ENCODE results near the gene LARGE1.

Gene LARGE1

DNA sequence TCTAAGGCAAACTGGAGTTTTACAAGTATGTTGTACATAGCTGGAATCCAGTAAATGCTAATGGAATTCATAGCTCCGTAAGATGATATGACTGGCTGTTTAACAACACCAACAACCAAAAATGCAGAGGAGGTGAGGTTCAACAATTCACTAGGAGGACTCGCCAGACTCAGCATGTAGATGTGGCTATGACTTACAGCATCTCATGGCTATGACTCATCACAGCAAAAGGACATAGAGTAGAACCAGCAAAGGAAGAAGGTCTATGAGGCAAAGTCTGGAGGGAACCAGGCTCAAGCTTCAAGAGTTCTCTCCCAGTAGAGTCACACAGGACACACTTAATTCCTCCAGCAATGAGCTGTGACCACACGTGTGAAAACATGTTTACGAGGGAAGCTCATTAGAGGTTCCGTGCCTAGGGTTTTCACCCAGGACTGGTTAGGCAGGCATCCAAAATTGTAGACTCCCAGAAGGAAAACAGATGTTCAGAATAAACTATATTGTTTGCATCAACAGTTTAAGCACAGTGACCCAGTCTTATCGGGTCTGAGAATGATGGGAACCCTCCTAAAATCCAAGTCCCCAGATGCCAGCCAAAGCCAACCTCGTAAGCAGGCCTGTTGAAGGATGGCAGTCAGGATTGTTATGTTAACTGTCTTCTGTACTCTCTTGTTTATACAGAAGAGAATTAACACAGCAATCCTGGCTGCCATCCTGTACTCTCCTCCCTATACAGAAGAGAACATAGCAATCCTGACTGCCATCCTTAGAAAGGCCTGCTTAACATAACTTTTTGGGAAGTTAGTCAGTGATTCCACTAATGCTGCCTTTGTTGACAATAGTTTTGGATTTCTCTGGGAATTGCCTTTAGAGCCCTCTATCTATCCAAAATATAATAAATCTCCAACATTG lies 116.6 kb downstream of the LARGE1 start:
- H3K4me3 ChIP-seq (ENCODE audit: low read length): no peak overlapping the region
- no peak for DNase-seq (ENCODE audit: low read depth)
- TF ChIP-seq, protein P1, sequence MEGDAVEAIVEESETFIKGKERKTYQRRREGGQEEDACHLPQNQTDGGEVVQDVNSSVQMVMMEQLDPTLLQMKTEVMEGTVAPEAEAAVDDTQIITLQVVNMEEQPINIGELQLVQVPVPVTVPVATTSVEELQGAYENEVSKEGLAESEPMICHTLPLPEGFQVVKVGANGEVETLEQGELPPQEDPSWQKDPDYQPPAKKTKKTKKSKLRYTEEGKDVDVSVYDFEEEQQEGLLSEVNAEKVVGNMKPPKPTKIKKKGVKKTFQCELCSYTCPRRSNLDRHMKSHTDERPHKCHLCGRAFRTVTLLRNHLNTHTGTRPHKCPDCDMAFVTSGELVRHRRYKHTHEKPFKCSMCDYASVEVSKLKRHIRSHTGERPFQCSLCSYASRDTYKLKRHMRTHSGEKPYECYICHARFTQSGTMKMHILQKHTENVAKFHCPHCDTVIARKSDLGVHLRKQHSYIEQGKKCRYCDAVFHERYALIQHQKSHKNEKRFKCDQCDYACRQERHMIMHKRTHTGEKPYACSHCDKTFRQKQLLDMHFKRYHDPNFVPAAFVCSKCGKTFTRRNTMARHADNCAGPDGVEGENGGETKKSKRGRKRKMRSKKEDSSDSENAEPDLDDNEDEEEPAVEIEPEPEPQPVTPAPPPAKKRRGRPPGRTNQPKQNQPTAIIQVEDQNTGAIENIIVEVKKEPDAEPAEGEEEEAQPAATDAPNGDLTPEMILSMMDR (IDR thresholded peaks at IDR 0.05; ENCODE audit: insufficient read depth, low read depth, low read length, missing control alignments): no peak

DNA sequence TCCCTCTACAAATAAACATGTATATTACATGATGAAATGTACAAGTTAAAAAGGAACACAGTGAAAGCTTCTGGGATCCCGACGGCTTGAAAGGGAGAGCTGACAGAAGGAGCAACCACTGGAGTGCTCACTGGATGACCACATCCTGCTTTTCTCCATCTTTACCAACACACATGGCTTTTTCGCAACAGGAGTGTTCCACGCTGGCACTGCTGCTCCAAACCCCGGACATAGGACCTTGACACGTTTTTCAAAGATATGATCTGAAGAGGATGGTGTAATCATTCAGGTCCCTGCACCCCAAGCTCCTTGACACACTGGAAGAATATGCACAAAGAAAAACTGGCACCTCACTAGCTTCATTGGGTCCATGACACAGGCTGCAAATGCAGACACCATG lies 121.9 kb downstream of the LARGE1 start:
- no peak for DNase-seq (ENCODE audit: low read depth)
- no peak overlapping the region for H3K4me3 ChIP-seq (ENCODE audit: low read length)
- TF ChIP-seq, protein P1 (IDR thresholded peaks at IDR 0.05; ENCODE audit: insufficient read depth, low read depth, low read length, missing control alignments): no peak

DNA sequence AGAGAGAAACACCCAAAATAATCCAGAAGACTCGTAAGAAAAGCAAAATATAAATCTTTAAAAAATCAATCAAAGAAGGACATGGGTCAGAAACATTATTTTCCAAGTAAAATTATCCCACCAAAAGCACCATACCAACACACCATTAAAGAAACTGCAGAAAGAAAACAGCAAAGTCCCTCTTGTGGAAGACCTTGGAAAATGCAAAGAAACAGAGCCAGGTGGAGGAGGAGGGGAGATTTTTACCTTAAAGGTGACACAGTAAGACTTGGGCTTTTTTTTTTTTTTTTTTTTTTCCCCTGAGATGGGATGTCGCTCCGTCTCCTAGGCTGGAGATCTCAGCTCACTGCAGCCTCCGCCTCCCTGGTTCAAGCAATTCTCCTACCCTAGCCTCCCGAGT lies 123.8 kb downstream of the LARGE1 start:
- H3K4me3 ChIP-seq (ENCODE audit: low read length): no peak overlapping the region
- TF ChIP-seq, protein P1 (IDR thresholded peaks at IDR 0.05; ENCODE audit: insufficient read depth, low read depth, low read length, missing control alignments): no peak
- no peak for DNase-seq (ENCODE audit: low read depth)

DNA sequence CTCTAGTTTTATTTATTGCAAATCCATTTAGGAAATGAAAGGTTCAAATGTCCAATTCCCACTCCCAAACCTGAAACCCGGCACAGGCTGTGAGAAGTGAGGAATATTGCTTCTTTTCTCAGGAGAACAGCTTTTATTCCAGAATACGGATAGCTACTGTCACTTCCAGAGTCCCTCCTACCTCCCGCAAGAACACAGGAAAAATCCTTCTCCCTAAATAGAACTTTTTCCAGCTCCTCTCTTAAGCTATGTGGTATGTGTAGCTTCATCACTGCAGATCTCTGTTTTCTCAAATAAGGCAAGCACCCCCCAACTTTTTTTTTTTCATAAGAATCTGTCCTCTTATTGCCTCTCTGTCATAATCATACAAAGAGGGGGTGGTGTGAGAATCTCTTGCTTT lies 126.8 kb downstream of the LARGE1 start:
- no peak for DNase-seq (ENCODE audit: low read depth)
- TF ChIP-seq, protein P1 (IDR thresholded peaks at IDR 0.05; ENCODE audit: insufficient read depth, low read depth, low read length, missing control alignments): no peak
- no peak overlapping the region for H3K4me3 ChIP-seq (ENCODE audit: low read length)

DNA sequence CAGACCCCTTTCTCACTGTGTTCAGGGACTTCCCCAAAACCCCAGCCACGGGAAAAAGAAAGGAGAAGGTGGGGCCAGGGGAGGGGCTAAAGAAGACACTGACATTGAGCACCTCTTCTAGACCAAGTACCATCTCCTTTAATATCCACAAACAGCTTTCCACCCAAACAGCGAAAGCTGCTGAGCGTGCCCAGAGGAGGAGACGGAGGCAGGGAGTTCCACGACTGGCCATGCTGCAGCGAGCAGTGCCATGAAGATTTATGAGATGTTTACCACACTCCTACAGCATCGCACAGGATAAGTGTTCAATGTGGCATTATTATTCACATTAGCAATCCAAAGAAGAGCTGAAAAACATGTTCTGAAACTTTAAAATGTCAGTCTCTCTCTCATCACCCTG lies 127.4 kb downstream of the LARGE1 start:
- H3K4me3 ChIP-seq (ENCODE audit: low read length): no peak overlapping the region
- no peak for DNase-seq (ENCODE audit: low read depth)
- TF ChIP-seq, protein P1 (IDR thresholded peaks at IDR 0.05; ENCODE audit: insufficient read depth, low read depth, low read length, missing control alignments): no peak

DNA sequence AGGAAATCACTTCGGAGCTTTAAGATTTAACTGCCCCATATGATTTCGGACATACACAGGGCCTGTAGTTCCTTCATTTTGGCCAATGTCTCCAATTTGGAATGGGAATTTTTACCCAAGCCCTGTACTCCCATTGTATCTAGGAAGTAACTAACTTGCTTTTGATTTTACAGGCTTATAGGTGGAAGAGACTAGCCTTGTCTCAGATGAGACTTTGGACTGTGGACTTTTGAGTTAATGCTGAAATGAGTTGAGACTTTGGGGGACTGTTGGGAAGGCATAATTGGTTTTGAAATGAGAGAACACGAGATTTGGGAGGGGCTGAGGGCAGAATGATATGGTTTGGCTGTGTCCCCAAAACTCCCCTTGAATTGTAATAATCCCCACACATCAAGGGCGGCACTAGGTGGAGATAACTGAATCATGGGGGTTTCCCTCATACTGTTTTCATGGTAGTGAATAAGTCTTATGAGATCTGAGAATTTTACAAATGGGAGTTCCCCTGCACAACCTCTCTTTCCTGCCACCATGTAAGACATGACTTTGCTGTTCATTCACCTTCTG lies 130.5 kb downstream of the LARGE1 start:
- no peak for DNase-seq (ENCODE audit: low read depth)
- no peak overlapping the region for H3K4me3 ChIP-seq (ENCODE audit: low read length)
- TF ChIP-seq, protein P1 (IDR thresholded peaks at IDR 0.05; ENCODE audit: insufficient read depth, low read depth, low read length, missing control alignments): no peak

Data from epithelial cell of esophagus (primary cell).